Tibial nerve (tissue), 4 donors: ENCODE data around the gene RASSF1.
"Not testable (repeated sequence)": the region's sequence is repeated elsewhere in the genome, so short reads cannot be mapped to it uniquely, and the experiment has no call there.

Source experiments
- EP300 ChIP-seq, 2 donors: sonication (generic); formaldehyde crosslinking; IDR thresholded peaks; one replicate each; pipeline ENCODE4 v1.6.1; 2017; ENCODE audit warnings: antibody characterized with exemption in 2 of 2, mild to moderate bottlenecking in 1 of 2
- POLR2A ChIP-seq, 2 donors: fragments of 450-650 bp; IDR thresholded peaks; one replicate each; pipeline ENCODE4 v1.6.1; 2017; ENCODE audit warnings: antibody characterized with exemption in 2 of 2, mild to moderate bottlenecking in 2 of 2, moderate library complexity in 2 of 2
- TF ChIP-seq, protein P1 (sequence below), 5 experiments: fragments of 200-600 bp in 3 of 5; fragments of 450-650 bp in 2 of 5; sonication (generic) in 3 of 5; IDR thresholded peaks; one replicate each; pipeline ENCODE4 v1.5.1; 2016 to 2019; ENCODE audit warnings: antibody characterized with exemption in 5 of 5, mild to moderate bottlenecking in 3 of 5, moderate library complexity in 2 of 5

- TF ChIP-seq, protein P1, sequence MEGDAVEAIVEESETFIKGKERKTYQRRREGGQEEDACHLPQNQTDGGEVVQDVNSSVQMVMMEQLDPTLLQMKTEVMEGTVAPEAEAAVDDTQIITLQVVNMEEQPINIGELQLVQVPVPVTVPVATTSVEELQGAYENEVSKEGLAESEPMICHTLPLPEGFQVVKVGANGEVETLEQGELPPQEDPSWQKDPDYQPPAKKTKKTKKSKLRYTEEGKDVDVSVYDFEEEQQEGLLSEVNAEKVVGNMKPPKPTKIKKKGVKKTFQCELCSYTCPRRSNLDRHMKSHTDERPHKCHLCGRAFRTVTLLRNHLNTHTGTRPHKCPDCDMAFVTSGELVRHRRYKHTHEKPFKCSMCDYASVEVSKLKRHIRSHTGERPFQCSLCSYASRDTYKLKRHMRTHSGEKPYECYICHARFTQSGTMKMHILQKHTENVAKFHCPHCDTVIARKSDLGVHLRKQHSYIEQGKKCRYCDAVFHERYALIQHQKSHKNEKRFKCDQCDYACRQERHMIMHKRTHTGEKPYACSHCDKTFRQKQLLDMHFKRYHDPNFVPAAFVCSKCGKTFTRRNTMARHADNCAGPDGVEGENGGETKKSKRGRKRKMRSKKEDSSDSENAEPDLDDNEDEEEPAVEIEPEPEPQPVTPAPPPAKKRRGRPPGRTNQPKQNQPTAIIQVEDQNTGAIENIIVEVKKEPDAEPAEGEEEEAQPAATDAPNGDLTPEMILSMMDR (IDR thresholded peaks at IDR 0.05), result not testable (repeated sequence)
- TF ChIP-seq POLR2A, EP300 (IDR thresholded peaks at IDR 0.05): not testable (repeated sequence)
Observed at GRCh38 chr3:50284121-50284520, 56.5 kb downstream of the RASSF1 start.
